ENCODE results near the gene ADARB1.

Gene ADARB1

GRCh38 chr21:45250914-45251634 lies 176.7 kb downstream of the ADARB1 start:
- Mint-ChIP-seq H3K27ac (no peak overlapping the region), H3K9me3 (peaks cover 19% of the 10 kb centered on the region), H3K4me1 (peaks cover 63% of the 10 kb centered on the region)

GRCh38 chr21:45251635-45252447 lies 177.5 kb downstream of the ADARB1 start:
- no peak for TF ChIP-seq CTCF (IDR thresholded peaks at IDR 0.05)
- Mint-ChIP-seq H3K27me3 (ENCODE audit: low read depth, poor library complexity) (peaks cover 9% of the 10 kb centered on the region), H3K4me3 (no peak overlapping the region), H3K36me3 (ENCODE audit: low read depth) (peaks cover 14% of the 10 kb centered on the region), H3K9me3 (peaks cover 19% of the 10 kb centered on the region), H3K27ac (no peak overlapping the region), H3K4me1 (peaks cover 56% of the 10 kb centered on the region)
- no peak for DNase-seq

More at GRCh38 chr21:45250914-45251634, 176.7 kb downstream of the ADARB1 start:
- Mint-ChIP-seq H3K4me3 (no peak overlapping the region), H3K36me3 (ENCODE audit: low read depth) (peaks cover 14% of the 10 kb centered on the region), H3K27me3 (ENCODE audit: low read depth, poor library complexity) (peaks cover 13% of the 10 kb centered on the region)
- TF ChIP-seq CTCF (IDR thresholded peaks at IDR 0.05) = no peak
- no peak for DNase-seq

- no peak overlapping the region for H3K4me3 Mint-ChIP-seq
- peaks cover 19% of the 10 kb centered on the region for H3K9me3 Mint-ChIP-seq
- no peak for TF ChIP-seq CTCF (IDR thresholded peaks at IDR 0.05)
- H3K4me1 Mint-ChIP-seq = peaks cover 52% of the 10 kb centered on the region
- peaks cover 14% of the 10 kb centered on the region for H3K36me3 Mint-ChIP-seq (ENCODE audit: low read depth)
- H3K27me3 Mint-ChIP-seq (ENCODE audit: low read depth, poor library complexity) = peaks cover 9% of the 10 kb centered on the region
- no peak overlapping the region for H3K27ac Mint-ChIP-seq
- DNase-seq = no peak
Observed at GRCh38 chr21:45252448-45252925, 178.1 kb downstream of the ADARB1 start.

GRCh38 chr21:45253180-45253579 lies 178.8 kb downstream of the ADARB1 start:
- H3K36me3 Mint-ChIP-seq (ENCODE audit: low read depth) = peaks cover 14% of the 10 kb centered on the region
- no peak for TF ChIP-seq CTCF (IDR thresholded peaks at IDR 0.05)

GRCh38 chr21:45253633-45254459 lies 179.5 kb downstream of the ADARB1 start:
- Mint-ChIP-seq H3K27ac (peak overlapping the region; percentile 81), H3K4me3 (no peak overlapping the region), H3K9me3 (peaks cover 19% of the 10 kb centered on the region), H3K27me3 (ENCODE audit: low read depth, poor library complexity) (peaks cover 6% of the 10 kb centered on the region), H3K4me1 (peaks cover 47% of the 10 kb centered on the region), H3K36me3 (ENCODE audit: low read depth) (peaks cover 14% of the 10 kb centered on the region)
- no peak for TF ChIP-seq CTCF (IDR thresholded peaks at IDR 0.05)
- no peak for DNase-seq

More at GRCh38 chr21:45253180-45253579, 178.8 kb downstream of the ADARB1 start:
- H3K4me1 Mint-ChIP-seq = peaks cover 47% of the 10 kb centered on the region
- peaks cover 19% of the 10 kb centered on the region for H3K9me3 Mint-ChIP-seq
- H3K27ac Mint-ChIP-seq = no peak overlapping the region
- no peak overlapping the region for H3K4me3 Mint-ChIP-seq
- peaks cover 9% of the 10 kb centered on the region for H3K27me3 Mint-ChIP-seq (ENCODE audit: low read depth, poor library complexity)
- DNase-seq = no peak
